Kidney epithelial cell (primary cell): ENCODE data around the gene CRHR1. TPM values are rescaled to one million over a fixed set of nuclear protein-coding genes. Genes with fewer than 3 reads are reported as not detected.

ENCODE experiments used
- DNase-seq: peaks from one replicate; pipeline ENCODE4 v3.0.0-alpha.2; 2010; ENCODE audit warnings: low read depth
- H3K27me3 ChIP-seq: 2 replicates; pipeline ENCODE4 v1.6.0; 2011; ENCODE audit warnings: low read length; ENCODE audit not compliant: control insufficient read depth, insufficient read depth
- H3K36me3 ChIP-seq: 2 replicates; pipeline ENCODE4 v1.5.1; 2011; ENCODE audit warnings: low read length; ENCODE audit not compliant: control insufficient read depth, insufficient read depth
- H3K4me3 ChIP-seq: 2 replicates; pipeline ENCODE4 v1.5.1; 2011; ENCODE audit warnings: low read depth, mild to moderate bottlenecking, control low read depth, low read length
- total RNA-seq: library from RNA; depleted of rRNA; stranded (reverse); fragments of >200 nt; gene quantifications from 2 replicates; pipeline ENCODE4 v1.2.3, GENCODE V29; 2015
- TF ChIP-seq, protein P1 (sequence below): IDR thresholded peaks from 2 replicates; pipeline ENCODE4 v1.5.1; 2011; ENCODE audit warnings: mild to moderate bottlenecking, moderate library complexity, low read length, control low read depth, inconsistent platforms; ENCODE audit not compliant: insufficient read depth, poor library complexity, severe bottlenecking

Gene CRHR1
- total RNA-seq, 1 donor from 2014 or later: not detected

- no peak overlapping the region for H3K4me3 ChIP-seq
- H3K36me3 ChIP-seq: no peaks in the 10 kb centered on the region
- no peak for DNase-seq
- peaks cover 40% of the 10 kb centered on the region for H3K27me3 ChIP-seq
- TF ChIP-seq, protein P1, sequence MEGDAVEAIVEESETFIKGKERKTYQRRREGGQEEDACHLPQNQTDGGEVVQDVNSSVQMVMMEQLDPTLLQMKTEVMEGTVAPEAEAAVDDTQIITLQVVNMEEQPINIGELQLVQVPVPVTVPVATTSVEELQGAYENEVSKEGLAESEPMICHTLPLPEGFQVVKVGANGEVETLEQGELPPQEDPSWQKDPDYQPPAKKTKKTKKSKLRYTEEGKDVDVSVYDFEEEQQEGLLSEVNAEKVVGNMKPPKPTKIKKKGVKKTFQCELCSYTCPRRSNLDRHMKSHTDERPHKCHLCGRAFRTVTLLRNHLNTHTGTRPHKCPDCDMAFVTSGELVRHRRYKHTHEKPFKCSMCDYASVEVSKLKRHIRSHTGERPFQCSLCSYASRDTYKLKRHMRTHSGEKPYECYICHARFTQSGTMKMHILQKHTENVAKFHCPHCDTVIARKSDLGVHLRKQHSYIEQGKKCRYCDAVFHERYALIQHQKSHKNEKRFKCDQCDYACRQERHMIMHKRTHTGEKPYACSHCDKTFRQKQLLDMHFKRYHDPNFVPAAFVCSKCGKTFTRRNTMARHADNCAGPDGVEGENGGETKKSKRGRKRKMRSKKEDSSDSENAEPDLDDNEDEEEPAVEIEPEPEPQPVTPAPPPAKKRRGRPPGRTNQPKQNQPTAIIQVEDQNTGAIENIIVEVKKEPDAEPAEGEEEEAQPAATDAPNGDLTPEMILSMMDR: no peak
Observed at GRCh38 chr17:45792437-45792836, 8.3 kb downstream of the CRHR1 start.

DNA sequence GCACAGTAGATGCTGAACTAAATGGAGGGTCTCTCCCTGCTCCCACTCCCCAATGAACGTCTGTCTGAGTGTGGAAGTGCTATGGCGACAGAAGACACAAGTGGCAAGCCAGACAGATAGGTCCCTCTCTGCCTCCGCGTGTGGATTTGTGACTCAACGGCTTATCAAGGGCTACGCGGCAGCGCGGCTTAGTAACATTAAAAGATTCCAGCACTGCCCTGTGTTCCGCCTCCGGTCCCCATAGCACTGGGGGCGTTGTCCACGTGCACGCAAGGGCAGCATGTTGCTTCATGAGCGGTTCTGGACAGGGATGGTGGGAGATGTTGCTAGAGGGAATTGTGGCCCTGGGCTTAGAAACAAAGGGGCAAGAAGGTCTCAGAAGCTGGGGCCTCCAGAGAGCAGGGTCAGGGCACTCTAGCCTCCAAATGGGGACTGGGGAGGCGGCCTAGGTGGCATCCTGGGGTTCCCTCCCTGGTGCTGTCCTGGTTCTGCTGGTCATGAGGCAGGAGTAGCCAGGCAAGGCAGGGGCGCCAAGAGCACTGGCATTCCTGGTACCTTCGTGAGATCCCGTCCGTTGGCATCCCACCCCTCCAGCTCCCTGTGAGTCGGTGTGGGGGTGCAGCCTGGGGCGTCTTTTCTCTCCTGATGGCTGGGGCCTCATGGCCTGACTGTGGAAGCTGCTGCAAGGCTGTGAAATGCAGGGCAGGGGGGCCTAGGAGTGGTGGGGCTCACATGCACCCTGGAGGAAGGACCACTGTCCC lies 9.1 kb downstream of the CRHR1 start:
- Histone ChIP-seq H3K4me3 (no peak overlapping the region), H3K36me3 (no peaks in the 10 kb centered on the region), H3K27me3 (peaks cover 32% of the 10 kb centered on the region)
- no peak for DNase-seq
- TF ChIP-seq, protein P1: no peak

GRCh38 chr17:45793999-45794540 lies 9.9 kb downstream of the CRHR1 start:
- TF ChIP-seq, protein P1: no peak
- peaks cover 29% of the 10 kb centered on the region for H3K27me3 ChIP-seq
- H3K36me3 ChIP-seq: no peaks in the 10 kb centered on the region

GRCh38 chr17:45794840-45795239 lies 10.7 kb downstream of the CRHR1 start:
- Histone ChIP-seq H3K4me3 (no peak overlapping the region), H3K36me3 (no peaks in the 10 kb centered on the region), H3K27me3 (peaks cover 27% of the 10 kb centered on the region)
- DNase-seq: no peak
- TF ChIP-seq, protein P1: no peak

More at GRCh38 chr17:45793999-45794540, 9.9 kb downstream of the CRHR1 start:
- no peak for DNase-seq
- H3K4me3 ChIP-seq: no peak overlapping the region

DNA sequence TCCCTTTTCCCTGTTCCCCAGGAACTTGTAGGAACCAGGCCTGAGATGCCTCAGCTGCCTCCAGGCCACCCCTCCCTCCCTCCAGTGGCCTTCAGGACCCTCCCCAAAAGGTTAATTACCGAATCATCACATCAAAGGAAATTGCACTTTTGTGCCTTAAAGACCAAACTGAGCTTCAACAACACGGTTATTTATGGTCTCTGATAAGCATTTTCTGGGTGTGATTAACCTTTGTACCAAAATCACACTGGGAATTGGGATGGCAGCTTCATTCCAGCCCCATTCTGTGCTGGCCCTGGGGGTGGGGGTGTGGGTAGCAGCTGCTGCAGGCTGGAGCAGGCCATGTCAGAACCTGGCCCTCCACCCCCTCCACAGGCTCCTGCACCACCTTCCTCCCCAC lies 16.7 kb downstream of the CRHR1 start:
- Histone ChIP-seq H3K4me3 (no peak overlapping the region), H3K36me3 (no peaks in the 10 kb centered on the region), H3K27me3 (peaks cover 23% of the 10 kb centered on the region)
- TF ChIP-seq, protein P1: no peak
- no peak for DNase-seq

- TF ChIP-seq, protein P1: no peak
- DNase-seq: no peak
- H3K27me3 ChIP-seq: peaks cover 19% of the 10 kb centered on the region
- no peaks in the 10 kb centered on the region for H3K36me3 ChIP-seq
- no peak overlapping the region for H3K4me3 ChIP-seq
Observed at GRCh38 chr17:45801421-45801820, 17.3 kb downstream of the CRHR1 start.
